Measurements from ENCODE around the gene PATZ1. TPM values are rescaled to one million over a fixed set of nuclear protein-coding genes. Genes with fewer than 3 reads are reported as not detected.
A peak's percentile ranks its signal among the peaks of the same experiment; 100 is the strongest.

The PATZ1 gene
- total RNA-seq, 3 donors from 2014 or later (not counting 1 experiment from before 2014, with no cell fraction given) = 31.5 to 39.2 (median 37.3) TPM

- no peaks in the 10 kb centered on the region for H3K27me3 ChIP-seq (ENCODE audit: control insufficient read depth, insufficient read depth, low read length)
- H3K4me1 Mint-ChIP-seq = peaks cover 0 to 7% of the 10 kb centered on the region in 2 donors
- H3K4me1 ChIP-seq (ENCODE audit: control insufficient read depth, insufficient read depth, low read length) = peaks cover 10% of the 10 kb centered on the region
- peak overlapping the region in 1 of 2 donors; percentile 80 for H3K27ac Mint-ChIP-seq
- ATAC-seq (no peak), DNase-seq (peak in 1 of 2 donors; percentile 30)
- no peaks in the 10 kb centered on the region for H3K9me3 Mint-ChIP-seq
- peaks cover 5% of the 10 kb centered on the region for H3K36me3 Mint-ChIP-seq
- H3K36me3 ChIP-seq (ENCODE audit: control insufficient read depth, insufficient read depth, low read length) = peaks cover 70% of the 10 kb centered on the region
- intact Hi-C loops (cut with micrococcal nuclease) = no loop called here
- WGBS (ENCODE audit: insufficient coverage) = 92% methylated on average over 4 of the region's 5 CpGs
- no peak overlapping the region for H3K4me3 ChIP-seq (ENCODE audit: low read length)
- no peak overlapping the region for H3K4me3 Mint-ChIP-seq
- no peaks in the 10 kb centered on the region for H3K27me3 Mint-ChIP-seq (ENCODE audit: low read depth in 2 of 2)
- no peak overlapping the region for H3K27ac ChIP-seq (ENCODE audit: low read length)
- no peak for TF ChIP-seq CTCF (IDR thresholded peaks at IDR 0.05)
- H3K9me3 ChIP-seq (ENCODE audit: control insufficient read depth, insufficient read depth, low read length) = no peaks in the 10 kb centered on the region
Observed at GRCh38 chr22:31277741-31278140, 68.4 kb downstream of the PATZ1 start.

DNA sequence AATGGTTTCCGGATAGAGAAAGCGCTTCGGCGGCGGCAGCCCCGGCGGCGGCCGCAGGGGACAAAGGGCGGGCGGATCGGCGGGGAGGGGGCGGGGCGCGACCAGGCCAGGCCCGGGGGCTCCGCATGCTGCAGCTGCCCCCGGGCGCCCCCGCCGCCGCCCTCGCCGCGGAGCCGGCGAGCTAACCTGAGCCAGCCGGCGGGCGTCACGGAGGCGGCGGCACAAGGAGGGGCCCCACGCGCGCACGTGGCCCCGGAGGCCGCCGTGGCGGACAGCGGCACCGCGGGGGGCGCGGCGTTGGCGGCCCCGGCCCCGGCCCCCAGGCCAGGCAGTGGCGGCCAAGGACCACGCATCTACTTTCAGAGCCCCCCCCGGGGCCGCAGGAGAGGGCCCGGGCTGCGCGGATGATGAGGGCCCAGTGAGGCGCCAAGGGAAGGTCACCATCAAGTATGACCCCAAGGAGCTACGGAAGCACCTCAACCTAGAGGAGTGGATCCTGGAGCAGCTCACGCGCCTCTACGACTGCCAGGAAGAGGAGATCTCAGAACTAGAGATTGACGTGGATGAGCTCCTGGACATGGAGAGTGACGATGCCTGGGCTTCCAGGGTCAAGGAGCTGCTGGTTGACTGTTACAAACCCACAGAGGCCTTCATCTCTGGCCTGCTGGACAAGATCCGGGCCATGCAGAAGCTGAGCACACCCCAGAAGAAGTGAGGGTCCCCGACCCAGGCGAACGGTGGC is 69.5 kb downstream of the PATZ1 start:
- TF ChIP-seq CTCF (IDR thresholded peaks at IDR 0.05) = no peak
- Histone ChIP-seq H3K4me3 (ENCODE audit: low read length) (no peak overlapping the region), H3K27ac (ENCODE audit: low read length) (no peak overlapping the region), H3K36me3 (ENCODE audit: control insufficient read depth, insufficient read depth, low read length) (peaks cover 62% of the 10 kb centered on the region), H3K27me3 (ENCODE audit: control insufficient read depth, insufficient read depth, low read length) (no peaks in the 10 kb centered on the region), H3K9me3 (ENCODE audit: control insufficient read depth, insufficient read depth, low read length) (no peaks in the 10 kb centered on the region), H3K4me1 (ENCODE audit: control insufficient read depth, insufficient read depth, low read length) (peaks cover 10% of the 10 kb centered on the region)
- no peaks in the 10 kb centered on the region for H3K27me3 Mint-ChIP-seq (ENCODE audit: low read depth in 2 of 2)
- ATAC-seq (peak in 1 of 3 donors; percentile 11), DNase-seq (no peak)
- H3K9me3 Mint-ChIP-seq = no peaks in the 10 kb centered on the region
- intact Hi-C loops (cut with micrococcal nuclease) = no loop called here
- no peak overlapping the region for H3K4me3 Mint-ChIP-seq
- peaks cover 0 to 7% of the 10 kb centered on the region in 2 donors for H3K4me1 Mint-ChIP-seq
- H3K27ac Mint-ChIP-seq = no peak overlapping the region
- WGBS (ENCODE audit: insufficient coverage) = 97% methylated on average over 69 of the region's 69 CpGs
- H3K36me3 Mint-ChIP-seq = peaks cover 5% of the 10 kb centered on the region

Other genes starting within 250 kb of the PATZ1 start
- gene SELENOM, start 238.8 kb downstream of the PATZ1 start, total RNA-seq = 10 to 100 TPM in 2 of 3 donors, 1 to 10 TPM in 1; 8.1 to 14.0 (median 10.6) TPM
- not detected for gene INPP5J, start 223.4 kb downstream of the PATZ1 start, total RNA-seq
- gene PLA2G3, start 205.8 kb downstream of the PATZ1 start, total RNA-seq = not detected
- gene RNF185, start 186.2 kb downstream of the PATZ1 start, total RNA-seq = 10 to 100 TPM; 12.4 to 15.0 (median 13.2) TPM
- 10 to 100 TPM; 17.2 to 28.6 (median 19.1) TPM for gene LIMK2, start 134.0 kb downstream of the PATZ1 start, total RNA-seq
- gene PIK3IP1, start 53.9 kb downstream of the PATZ1 start, total RNA-seq = 100 to 1,000 TPM; 132 to 180 (median 161) TPM
- gene DRG1, start 53.3 kb upstream of the PATZ1 start, total RNA-seq = 10 to 100 TPM; 50.2 to 60.3 (median 55.4) TPM
- gene EIF4ENIF1, start 143.5 kb upstream of the PATZ1 start, total RNA-seq = 10 to 100 TPM; 31.1 to 41.7 (median 41.2) TPM
- gene SFI1, start 150.2 kb upstream of the PATZ1 start, total RNA-seq = 100 to 1,000 TPM; 208 to 225 (median 217) TPM